Mesendoderm (in vitro differentiated cells): ENCODE data around the gene CPNE9.

Experiments used
- DNase-seq: peaks from one replicate; pipeline ENCODE4 v3.0.0; 2013
- H2AK5ac ChIP-seq: 2 replicates; pipeline ENCODE4 v1.6.1; 2013; ENCODE audit warnings: low read length, inconsistent platforms
- H2BK120ac ChIP-seq: 2 replicates; pipeline ENCODE4 v1.6.1; 2013; ENCODE audit warnings: low read depth, mild to moderate bottlenecking, low read length, moderate library complexity, mixed read lengths
- H2BK15ac ChIP-seq: replicated peaks from 2 replicates; pipeline ENCODE4 v1.6.1; 2013; ENCODE audit warnings: low read depth, mild to moderate bottlenecking, moderate library complexity
- H2BK5ac ChIP-seq: 2 replicates; pipeline ENCODE4 v1.6.1; 2013; ENCODE audit warnings: low read length, inconsistent platforms
- H3K18ac ChIP-seq: 2 replicates; pipeline ENCODE4 v1.6.1; 2013; ENCODE audit warnings: mild to moderate bottlenecking, low read length, mixed read lengths
- H3K23ac ChIP-seq: one replicate; pipeline ENCODE4 v1.6.1; 2013; ENCODE audit warnings: low read length
- H3K27ac ChIP-seq: 2 replicates; pipeline ENCODE4 v1.5.1; 2013; ENCODE audit warnings: low read depth, mild to moderate bottlenecking, inconsistent platforms, low read length, moderate library complexity
- H3K27me3 ChIP-seq: 2 replicates; pipeline ENCODE4 v1.6.1; 2013; ENCODE audit warnings: low read length, control low read depth, mild to moderate bottlenecking, inconsistent platforms; ENCODE audit not compliant: insufficient read depth, poor library complexity
- H3K36me3 ChIP-seq: 2 replicates; pipeline ENCODE4 v1.6.1; 2013; ENCODE audit warnings: low read length, inconsistent platforms; ENCODE audit not compliant: control insufficient read depth, insufficient read depth
- H3K4ac ChIP-seq: one replicate; pipeline ENCODE4 v1.6.1; 2013; ENCODE audit warnings: low read depth, mild to moderate bottlenecking, low read length, moderate library complexity
- H3K4me1 ChIP-seq: 2 replicates; pipeline ENCODE4 v1.6.1; 2013; ENCODE audit warnings: low read depth, low read length, inconsistent platforms; ENCODE audit not compliant: control insufficient read depth
- H3K4me2 ChIP-seq: 2 replicates; pipeline ENCODE4 v1.6.1; 2013; ENCODE audit warnings: low read length
- H3K4me3 ChIP-seq: 2 replicates; pipeline ENCODE4 v1.5.1; 2013; ENCODE audit warnings: mild to moderate bottlenecking, low read length
- H3K56ac ChIP-seq: one replicate; pipeline ENCODE4 v1.6.1; 2013; ENCODE audit warnings: low read length
- H3K79me1 ChIP-seq: 2 replicates; pipeline ENCODE4 v1.6.1; 2013; ENCODE audit warnings: low read length, inconsistent platforms
- H3K79me2 ChIP-seq: 2 replicates; pipeline ENCODE4 v1.6.1; 2013; ENCODE audit warnings: mild to moderate bottlenecking, low read length; ENCODE audit not compliant: control insufficient read depth, insufficient read depth
- H3K9ac ChIP-seq: 2 replicates; pipeline ENCODE4 v1.6.1; 2013; ENCODE audit warnings: low read length, inconsistent platforms
- H4K5ac ChIP-seq: one replicate; pipeline ENCODE4 v1.6.1; 2013; ENCODE audit warnings: low read length
- H4K8ac ChIP-seq: one replicate; pipeline ENCODE4 v1.6.1; 2013; ENCODE audit warnings: low read depth, mild to moderate bottlenecking, control low read depth, low read length, moderate library complexity
- WGBS: extraction: QIAGEN DNeasy Blood & Tissue Kit; methylation state at CpG from one replicate; pipeline ENCODE4 v1.1.7; 2013; ENCODE audit warnings: low lambda C conversion rate, missing lambda C conversion rate; ENCODE audit not compliant: insufficient coverage; ENCODE audit errors: extremely low coverage; 5-methylcytosine and 5-hydroxymethylcytosine counted together

The CPNE9 gene

GRCh38 chr3:9715136-9715535 is 11.5 kb downstream of the CPNE9 start:
- Histone ChIP-seq H3K79me2 (no peaks in the 10 kb centered on the region), H4K5ac (no peak overlapping the region), H3K4me3 (no peak overlapping the region), H2BK5ac (no peak overlapping the region), H2BK120ac (no peak overlapping the region), H3K79me1 (no peaks in the 10 kb centered on the region), H2AK5ac (no peak overlapping the region), H4K8ac (no peak overlapping the region), H3K36me3 (no peaks in the 10 kb centered on the region), H2BK15ac (no peak overlapping the region), H3K4ac (no peak overlapping the region), H3K9ac (no peak overlapping the region), H3K18ac (no peak overlapping the region), H3K4me2 (no peak overlapping the region), H3K4me1 (no peaks in the 10 kb centered on the region), H3K56ac (no peak overlapping the region), H3K23ac (no peak overlapping the region), H3K27ac (no peak overlapping the region), H3K27me3 (no peaks in the 10 kb centered on the region)
- WGBS, result no CpG with 5 or more reads among the region's 4 CpGs
- DNase-seq, result peak; percentile 44

DNA sequence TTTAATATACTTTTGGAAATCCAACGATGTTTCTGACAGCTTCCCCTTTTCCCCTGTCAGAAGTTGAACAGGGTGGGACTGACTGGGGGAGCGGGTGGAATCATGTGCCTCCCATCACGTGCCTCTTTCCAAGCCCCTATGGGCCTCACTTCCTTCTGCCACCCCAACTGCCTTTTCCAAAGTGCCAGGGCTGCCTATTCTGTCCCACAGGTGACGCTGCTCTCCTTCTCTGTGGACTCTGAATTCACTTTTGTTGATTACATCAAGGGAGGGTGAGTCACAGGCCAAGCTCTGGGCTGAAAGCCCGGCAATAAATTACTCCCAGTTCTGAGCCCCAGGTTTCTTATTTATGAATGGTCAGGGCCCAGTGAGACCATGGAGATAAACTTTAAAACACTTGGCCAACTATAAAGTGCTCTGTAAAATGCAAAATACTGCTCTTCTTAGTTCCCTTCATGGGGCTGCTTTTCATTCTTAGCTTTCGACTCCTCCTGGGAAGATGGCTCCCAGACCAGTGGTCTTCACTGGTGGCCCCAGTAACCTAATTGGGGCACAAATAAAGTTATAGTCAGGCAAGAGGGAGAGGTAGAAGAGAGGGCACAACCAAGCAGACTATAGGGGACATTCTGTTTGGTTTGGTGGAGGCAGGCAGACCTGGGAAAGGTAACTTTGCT is 12.3 kb downstream of the CPNE9 start:
- peak; percentile 42 for DNase-seq
- Histone ChIP-seq H3K27me3 (no peaks in the 10 kb centered on the region), H4K8ac (no peak overlapping the region), H2AK5ac (no peak overlapping the region), H3K18ac (no peak overlapping the region), H3K4ac (no peak overlapping the region), H2BK120ac (no peak overlapping the region), H4K5ac (no peak overlapping the region), H2BK15ac (no peak overlapping the region), H3K79me1 (no peaks in the 10 kb centered on the region), H3K27ac (no peak overlapping the region), H2BK5ac (no peak overlapping the region), H3K4me1 (no peaks in the 10 kb centered on the region), H3K9ac (no peak overlapping the region), H3K4me3 (no peak overlapping the region), H3K56ac (no peak overlapping the region), H3K36me3 (no peaks in the 10 kb centered on the region), H3K79me2 (no peaks in the 10 kb centered on the region), H3K4me2 (no peak overlapping the region), H3K23ac (no peak overlapping the region)
- no CpG with 5 or more reads among the region's 6 CpGs for WGBS

GRCh38 chr3:9716801-9717555 is 13.3 kb downstream of the CPNE9 start:
- H3K4me3 ChIP-seq, result no peak overlapping the region
- H2BK5ac ChIP-seq, result no peak overlapping the region
- no peaks in the 10 kb centered on the region for H3K4me1 ChIP-seq
- no peak overlapping the region for H2BK15ac ChIP-seq
- H2AK5ac ChIP-seq, result no peak overlapping the region
- no peak overlapping the region for H3K56ac ChIP-seq
- no peak overlapping the region for H4K8ac ChIP-seq
- no peak for DNase-seq
- H3K18ac ChIP-seq, result no peak overlapping the region
- H3K79me2 ChIP-seq, result no peaks in the 10 kb centered on the region
- H3K9ac ChIP-seq, result no peak overlapping the region
- WGBS, result no CpG with 5 or more reads among the region's 5 CpGs
- H3K4me2 ChIP-seq, result no peak overlapping the region
- H3K27ac ChIP-seq, result no peak overlapping the region
- no peaks in the 10 kb centered on the region for H3K36me3 ChIP-seq
- H3K79me1 ChIP-seq, result no peaks in the 10 kb centered on the region
- no peaks in the 10 kb centered on the region for H3K27me3 ChIP-seq
- H4K5ac ChIP-seq, result no peak overlapping the region
- H3K23ac ChIP-seq, result no peak overlapping the region
- no peak overlapping the region for H3K4ac ChIP-seq
- no peak overlapping the region for H2BK120ac ChIP-seq

- H3K23ac ChIP-seq, result no peak overlapping the region
- H3K56ac ChIP-seq, result no peak overlapping the region
- no peak for DNase-seq
- H3K4me3 ChIP-seq, result no peak overlapping the region
- no peak overlapping the region for H4K5ac ChIP-seq
- no peaks in the 10 kb centered on the region for H3K79me2 ChIP-seq
- H3K4ac ChIP-seq, result no peak overlapping the region
- H3K27me3 ChIP-seq, result no peaks in the 10 kb centered on the region
- no peak overlapping the region for H2BK15ac ChIP-seq
- no peak overlapping the region for H2BK120ac ChIP-seq
- no peak overlapping the region for H2AK5ac ChIP-seq
- H3K79me1 ChIP-seq, result no peaks in the 10 kb centered on the region
- no peak overlapping the region for H3K9ac ChIP-seq
- H3K18ac ChIP-seq, result no peak overlapping the region
- no peak overlapping the region for H2BK5ac ChIP-seq
- no CpG with 5 or more reads among the region's 1 CpG for WGBS
- H3K4me1 ChIP-seq, result no peaks in the 10 kb centered on the region
- no peak overlapping the region for H4K8ac ChIP-seq
- no peak overlapping the region for H3K4me2 ChIP-seq
- H3K27ac ChIP-seq, result no peak overlapping the region
- no peaks in the 10 kb centered on the region for H3K36me3 ChIP-seq
Observed at GRCh38 chr3:9717563-9717962, 13.9 kb downstream of the CPNE9 start.

DNA sequence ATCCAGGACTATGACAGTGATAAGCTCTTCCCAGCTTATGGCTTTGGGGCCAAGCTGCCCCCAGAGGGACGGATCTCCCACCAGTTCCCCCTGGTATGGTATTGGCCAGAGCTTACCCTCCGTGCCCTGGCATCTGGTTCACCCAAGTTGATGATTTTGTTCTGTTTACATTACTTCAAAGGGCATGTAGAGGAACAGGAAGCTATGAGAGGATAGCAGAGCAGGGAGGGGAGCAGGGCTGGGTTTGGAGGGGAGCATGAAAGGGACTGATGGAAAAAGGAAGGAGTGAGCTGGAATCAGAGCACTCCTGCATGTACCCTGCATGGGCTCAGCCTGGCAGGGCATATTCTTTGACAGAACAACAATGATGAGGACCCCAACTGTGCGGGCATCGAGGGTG is 14.5 kb downstream of the CPNE9 start:
- WGBS, result no CpG with 5 or more reads among the region's 4 CpGs
- H3K79me1 ChIP-seq, result no peaks in the 10 kb centered on the region

More for the DNA sequence above, 14.5 kb downstream of the CPNE9 start:
- no peak overlapping the region for H4K5ac ChIP-seq
- no peaks in the 10 kb centered on the region for H3K4me1 ChIP-seq
- no peak overlapping the region for H3K4me2 ChIP-seq
- H3K4ac ChIP-seq, result no peak overlapping the region
- no peak overlapping the region for H3K4me3 ChIP-seq
- no peak overlapping the region for H3K9ac ChIP-seq
- DNase-seq, result no peak
- H3K27me3 ChIP-seq, result no peaks in the 10 kb centered on the region
- no peak overlapping the region for H3K18ac ChIP-seq
- H3K56ac ChIP-seq, result no peak overlapping the region
- H2BK120ac ChIP-seq, result no peak overlapping the region
- H3K79me2 ChIP-seq, result no peaks in the 10 kb centered on the region
- H3K27ac ChIP-seq, result no peak overlapping the region
- no peak overlapping the region for H2BK15ac ChIP-seq
- H2BK5ac ChIP-seq, result no peak overlapping the region
- H3K23ac ChIP-seq, result no peak overlapping the region
- H3K36me3 ChIP-seq, result no peaks in the 10 kb centered on the region
- H4K8ac ChIP-seq, result no peak overlapping the region
- H2AK5ac ChIP-seq, result no peak overlapping the region
